SK-N-SH (cell line): ENCODE data around the gene ALAS2. TPM values are rescaled to one million over a fixed set of nuclear protein-coding genes. Genes with fewer than 3 reads are reported as not detected.

Experiments
- CTCF ChIA-PET: fragments of 300-600, 350-600 bp; formaldehyde crosslinking; extraction: SDS; loops from one replicate; lab custom pipeline; 2021; lab: Yijun Ruan, JAX
- POLR2A ChIA-PET: fragments of 350-600 bp; sonication (Branson Sonifier 250); formaldehyde crosslinking; extraction: SDS; loops from one replicate; lab custom pipeline; 2020; ENCODE audit warnings: antibody characterized with exemption, inconsistent platforms; lab: Yijun Ruan, JAX
- DNase-seq: peaks from one replicate; pipeline ENCODE4 v3.0.0; 2012
- H2AFZ ChIP-seq: fragments of 200-600 bp; sonication (generic); 2 replicates; pipeline ENCODE4 v1.8.1; 2016; ENCODE audit warnings: antibody characterized with exemption, mild to moderate bottlenecking, low read depth
- H3F3A ChIP-seq: fragments of 200-600 bp; sonication (generic); replicated peaks from 2 replicates; pipeline ENCODE3; 2016; ENCODE audit warnings: antibody characterized with exemption, mild to moderate bottlenecking; ENCODE audit not compliant: insufficient read depth
- H3K27ac ChIP-seq, 2 experiments: fragments of 200-500 bp in 1 of 2; fragments of 200-600 bp in 1 of 2; sonication (Bioruptor generic) in 1 of 2; sonication (generic), shearing (Covaris generic) in 1 of 2; 2 replicates each; pipeline versions ENCODE4 v1.5.1 to v1.6.1; 2014 to 2016; ENCODE audit warnings: low read depth in 2 of 2, inconsistent platforms in 1 of 2, low read length in 1 of 2, mild to moderate bottlenecking in 1 of 2, mixed read lengths in 1 of 2
- H3K27me3 ChIP-seq: fragments of 200-600 bp; sonication (generic), shearing (Covaris generic); 2 replicates; pipeline ENCODE4 v1.6.1; 2016; ENCODE audit warnings: mixed run types; ENCODE audit not compliant: insufficient read depth
- H3K36me3 ChIP-seq, 2 experiments: fragments of 200-500 bp in 1 of 2; fragments of 200-600 bp in 1 of 2; sonication (Bioruptor generic) in 1 of 2; sonication (generic) in 1 of 2; replicated peaks in 1 of 2; 2 replicates each; pipeline versions ENCODE3 to v1.5.1; 2014 to 2016; ENCODE audit warnings: low read length in 1 of 2, mild to moderate bottlenecking in 1 of 2; ENCODE audit not compliant: insufficient read depth in 2 of 2, control insufficient read depth in 1 of 2
- H3K4me1 ChIP-seq, 2 experiments: fragments of 200-500 bp in 1 of 2; fragments of 200-600 bp in 1 of 2; sonication (Bioruptor generic) in 1 of 2; sonication (generic), shearing (Covaris generic) in 1 of 2; 2 replicates each; pipeline versions ENCODE4 v1.5.1 to v1.6.1; 2014 to 2016; ENCODE audit warnings: low read depth in 1 of 2, low read length in 1 of 2, mixed run types in 1 of 2; ENCODE audit not compliant: insufficient read depth in 2 of 2, control insufficient read depth in 1 of 2
- H3K4me2 ChIP-seq: fragments of 200-600 bp; sonication (generic), shearing (Covaris generic); 2 replicates; pipeline ENCODE4 v1.6.1; 2017; ENCODE audit warnings: mixed run types
- H3K4me3 ChIP-seq, 2 experiments: fragments of 200-500 bp in 1 of 2; fragments of 200-600 bp in 1 of 2; sonication (Bioruptor generic) in 1 of 2; sonication (generic), shearing (Covaris generic) in 1 of 2; 2 replicates each; pipeline versions ENCODE4 v1.5.1 to v1.8.1; 2014 to 2016; ENCODE audit warnings: low read depth in 2 of 2, inconsistent platforms in 1 of 2, low read length in 1 of 2, mild to moderate bottlenecking in 1 of 2, mixed read lengths in 1 of 2, moderate library complexity in 1 of 2
- H3K79me2 ChIP-seq: fragments of 200-600 bp; sonication (generic); 2 replicates; pipeline ENCODE4 v1.8.1; 2017; ENCODE audit warnings: mild to moderate bottlenecking; ENCODE audit not compliant: insufficient read depth
- H3K9ac ChIP-seq: fragments of 200-600 bp; sonication (generic); 2 replicates; pipeline ENCODE4 v1.6.1; 2017; ENCODE audit warnings: mixed run types
- H3K9me2 ChIP-seq: fragments of 200-600 bp; sonication (generic); 2 replicates; pipeline ENCODE4 v1.6.1; 2017; ENCODE audit warnings: mixed run types
- H3K9me3 ChIP-seq: fragments of 200-600 bp; sonication (generic); 2 replicates; pipeline ENCODE4 v1.6.1; 2017; ENCODE audit warnings: mixed run types, mild to moderate bottlenecking, moderate library complexity
- H4K20me1 ChIP-seq: fragments of 200-600 bp; sonication (generic); 2 replicates; pipeline ENCODE4 v1.6.1; 2017; ENCODE audit warnings: mild to moderate bottlenecking, mixed run types; ENCODE audit not compliant: insufficient read depth
- CHD2 ChIP-seq: fragments of 150-350 bp; IDR thresholded peaks from 2 replicates; pipeline ENCODE4 v1.6.1; 2018; ENCODE audit warnings: low read length; ENCODE audit not compliant: partially characterized antibody
- CTCF ChIP-seq: fragments of 200-600 bp; sonication (generic); IDR thresholded peaks from 2 replicates; pipeline ENCODE4 v1.6.1; 2017; ENCODE audit warnings: antibody characterized with exemption, mild to moderate bottlenecking, moderate library complexity
- ELF1 ChIP-seq: IDR thresholded peaks from 2 replicates; pipeline ENCODE4 v1.4.0; 2012
- EP300 ChIP-seq, 2 experiments: IDR thresholded peaks; 2 replicates each; pipeline versions ENCODE4 v1.4.0 to v1.6.1; 2012; ENCODE audit warnings: borderline replicate concordance in 1 of 2, low read depth in 1 of 2, low read length in 1 of 2
- FOSL2 ChIP-seq: IDR thresholded peaks from 2 replicates; pipeline ENCODE4 v1.4.0; 2012; ENCODE audit warnings: low read depth, mild to moderate bottlenecking, moderate library complexity, borderline replicate concordance
- FOXJ3 ChIP-seq: sonication (generic); formaldehyde crosslinking; IDR thresholded peaks from 2 replicates; pipeline ENCODE4 v1.5.1; 2020; ENCODE audit warnings: mild to moderate bottlenecking, missing genetic modification reagents
- GATA2 ChIP-seq: sonication (generic); formaldehyde crosslinking; IDR thresholded peaks from 2 replicates; pipeline ENCODE4 v1.5.0; 2020; ENCODE audit warnings: mild to moderate bottlenecking, missing genetic modification reagents
- JUND ChIP-seq: IDR thresholded peaks from 2 replicates; pipeline ENCODE4 v1.4.0; 2012
- MAX ChIP-seq: IDR thresholded peaks from 2 replicates; pipeline ENCODE4 v1.4.0; 2012; ENCODE audit warnings: low read depth
- MEF2A ChIP-seq: IDR thresholded peaks from 2 replicates; pipeline ENCODE4 v1.4.0; 2012; ENCODE audit warnings: low read depth, borderline replicate concordance
- NFIC ChIP-seq: IDR thresholded peaks from 2 replicates; pipeline ENCODE4 v1.4.0; 2012; ENCODE audit warnings: borderline replicate concordance
- PBX3 ChIP-seq: IDR thresholded peaks from 2 replicates; pipeline ENCODE4; 2012
- RCOR1 ChIP-seq: fragments of 150-350 bp; IDR thresholded peaks from 2 replicates; pipeline ENCODE4 v1.6.1; 2017; ENCODE audit warnings: antibody characterized with exemption, low read length
- REST ChIP-seq: IDR thresholded peaks from 2 replicates; pipeline ENCODE4 v1.6.1; 2012; ENCODE audit warnings: mild to moderate bottlenecking, low read depth, low read length, moderate library complexity
- RFX5 ChIP-seq: IDR thresholded peaks from 2 replicates; pipeline ENCODE4 v1.6.1; 2012; ENCODE audit warnings: mild to moderate bottlenecking, improper control_type of control experiment, low read length
- SMC3 ChIP-seq: IDR thresholded peaks from 2 replicates; pipeline ENCODE4 v1.6.1; 2012; ENCODE audit warnings: low read depth, low read length, improper control_type of control experiment
- TEAD4 ChIP-seq: IDR thresholded peaks from 2 replicates; pipeline ENCODE4 v1.4.0; 2012; ENCODE audit warnings: mild to moderate bottlenecking, borderline replicate concordance; ENCODE audit not compliant: insufficient read depth
- USF1 ChIP-seq: IDR thresholded peaks from 2 replicates; pipeline ENCODE4 v1.4.0; 2012; ENCODE audit warnings: low read depth, borderline replicate concordance
- USF2 ChIP-seq: fragments of 150-350 bp; IDR thresholded peaks from 2 replicates; pipeline ENCODE4 v1.6.1; 2017; ENCODE audit warnings: antibody characterized with exemption, low read length, low read depth, borderline replicate concordance
- YY1 ChIP-seq: IDR thresholded peaks from 2 replicates; pipeline ENCODE4 v1.4.0; 2012; ENCODE audit warnings: low read depth, mild to moderate bottlenecking
- WGBS: methylation state at CpG from one replicate; pipeline ENCODE4 v1.1.6; 2017; ENCODE audit warnings: low lambda C conversion rate; 5-methylcytosine and 5-hydroxymethylcytosine counted together
- polyA plus RNA-seq, 3 experiments: library from polyadenylated mRNA; depleted of rRNA; stranded (reverse); fragments of >200 nt; gene quantifications; 2 replicates each; pipeline ENCODE4 v1.2.3, GENCODE V29; 2012

Gene ALAS2
- polyA plus RNA-seq, 1 of the 3 experiments (the other 2 are of a cell fraction), result not detected

DNA sequence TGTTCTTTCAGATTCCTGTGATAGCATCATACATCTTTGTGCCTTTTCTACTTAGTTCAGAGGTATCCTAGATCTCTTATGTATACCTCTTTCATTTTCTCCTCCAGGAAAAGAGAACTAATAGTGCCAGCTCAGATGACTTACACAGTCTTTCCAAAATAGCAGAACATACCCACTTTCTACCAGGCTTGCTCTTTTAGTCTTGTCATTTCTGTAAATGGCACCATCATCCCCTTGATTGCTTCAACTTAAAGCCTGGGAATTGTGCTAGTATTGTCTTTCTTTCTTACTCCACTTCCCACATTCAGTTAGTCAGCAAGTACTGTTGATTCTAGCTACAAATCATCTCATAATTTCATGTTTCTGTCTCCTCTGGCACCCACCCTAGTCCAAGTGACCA lies 25.5 kb downstream of the ALAS2 start:
- POLR2A ChIA-PET, result no interaction called here
- CTCF ChIA-PET, result no interaction called here
- H3K27ac ChIP-seq, result no peak overlapping the region

DNA sequence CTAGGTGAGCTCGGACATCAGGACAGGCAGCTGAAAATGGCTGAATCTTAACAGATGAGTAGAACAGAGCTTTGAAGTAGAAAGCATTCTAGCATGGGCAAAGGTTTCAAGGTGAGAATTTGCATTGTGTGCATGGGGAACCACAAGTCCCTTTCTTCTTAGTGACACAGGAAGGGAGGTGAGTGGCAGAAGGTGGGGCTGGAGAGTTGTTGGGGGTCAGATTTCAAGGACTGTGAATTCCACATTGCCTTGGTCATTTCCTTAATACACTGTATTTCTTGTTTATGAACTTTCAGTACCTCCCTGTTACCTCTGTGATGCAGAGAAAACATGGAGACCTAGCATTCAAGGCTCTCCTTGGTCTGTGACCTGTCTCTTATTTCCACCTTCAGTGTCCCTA lies 26.5 kb downstream of the ALAS2 start:
- POLR2A ChIA-PET, result no interaction called here
- no peak overlapping the region for H3K4me2 ChIP-seq
- no peak for TF ChIP-seq RFX5
- TF ChIP-seq REST, result no peak
- no peak for TF ChIP-seq USF2
- TF ChIP-seq RCOR1, result no peak
- no peak for TF ChIP-seq MAX
- TF ChIP-seq FOXJ3, result no peak
- TF ChIP-seq FOSL2, result no peak
- no peak for TF ChIP-seq USF1
- no peak for TF ChIP-seq CTCF
- no peak for TF ChIP-seq MEF2A
- TF ChIP-seq ELF1, result no peak
- TF ChIP-seq JUND, result no peak
- TF ChIP-seq, all 33 proteins: peak for 0
- Histone ChIP-seq H3F3A (no peaks in the 10 kb centered on the region), H3K9ac (no peak overlapping the region), H3K4me1 (peaks cover 0 to 4% of the 10 kb centered on the region in 2 experiments; a peak in 1 of 4 replicates), H3K27ac (no peak overlapping the region), H3K79me2 (peaks cover 17% of the 10 kb centered on the region), H3K27me3 (peaks cover 6% of the 10 kb centered on the region; the same call in 1 of the 2 replicates), H3K9me3 (no peaks in the 10 kb centered on the region), H2AFZ (no peak overlapping the region), H4K20me1 (no peaks in the 10 kb centered on the region), H3K9me2 (no peaks in the 10 kb centered on the region), H3K36me3 (peaks cover 5 to 29% of the 10 kb centered on the region in 2 experiments), H3K4me3 (no peak overlapping the region)
- CTCF ChIA-PET, result no interaction called here
- DNase-seq, result no peak
- 50% methylated on average over 1 of the region's 1 CpG for WGBS

More for the DNA sequence above, 25.5 kb downstream of the ALAS2 start:
- peaks cover 17% of the 10 kb centered on the region for H3K79me2 ChIP-seq
- H2AFZ ChIP-seq, result no peak overlapping the region
- peaks cover 5 to 29% of the 10 kb centered on the region in 2 experiments for H3K36me3 ChIP-seq
- no peak overlapping the region for H3K4me2 ChIP-seq
- DNase-seq, result no peak
- H3F3A ChIP-seq, result no peaks in the 10 kb centered on the region
- no peaks in the 10 kb centered on the region for H3K9me2 ChIP-seq
- no peak for TF ChIP-seq SMC3
- no peak for TF ChIP-seq TEAD4
- no peak for TF ChIP-seq GATA2 (CRISPR knock-in tag)
- no peak for TF ChIP-seq PBX3
- TF ChIP-seq EP300 (IDR thresholded peaks at IDR 0.05; ENCODE audit: borderline replicate concordance in 1 of 2, low read depth in 1 of 2, low read length in 1 of 2), result no peak
- TF ChIP-seq YY1, result no peak
- no peak for TF ChIP-seq NFIC
- TF ChIP-seq CHD2, result no peak
- TF ChIP-seq, all 33 proteins: peak for 0
- Histone ChIP-seq H3K9me3 (no peaks in the 10 kb centered on the region), H3K27me3 (peaks cover 6% of the 10 kb centered on the region; the same call in 1 of the 2 replicates), H3K9ac (no peak overlapping the region), H4K20me1 (no peaks in the 10 kb centered on the region), H3K4me3 (no peak overlapping the region), H3K4me1 (peaks cover 0 to 4% of the 10 kb centered on the region in 2 experiments; a peak in 1 of 4 replicates)
